ENCODE measurements around the gene TPTE. TPM values are rescaled to one million over a fixed set of nuclear protein-coding genes. Genes with fewer than 3 reads are reported as not detected.
"Not testable (repeated sequence)": the region's sequence is repeated elsewhere in the genome, so short reads cannot be mapped to it uniquely, and the experiment has no call there.

Gene TPTE
- total RNA-seq, 1 donor from 2014 or later: not detected

DNA sequence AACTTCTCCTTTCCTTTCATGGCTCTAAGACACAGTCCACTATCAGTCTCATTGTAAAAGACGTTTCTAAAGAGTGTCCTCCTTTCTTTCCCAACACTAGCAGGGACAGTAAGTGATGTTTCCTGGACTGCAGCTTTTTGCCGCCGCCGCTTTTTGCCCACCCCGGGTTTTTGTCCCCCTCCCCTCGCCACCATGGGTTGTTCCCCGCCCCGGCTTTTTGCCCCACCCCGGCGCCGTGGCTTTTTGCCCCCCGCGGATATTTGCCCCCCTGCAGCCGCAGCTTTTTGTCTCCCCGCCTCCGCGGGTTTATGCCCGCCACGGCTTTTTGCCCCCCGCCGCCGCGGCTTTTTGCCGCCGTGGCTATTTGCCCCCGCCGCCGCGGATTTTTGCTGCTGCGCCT lies 95.2 kb downstream of the TPTE start:
- TF ChIP-seq, protein P1, sequence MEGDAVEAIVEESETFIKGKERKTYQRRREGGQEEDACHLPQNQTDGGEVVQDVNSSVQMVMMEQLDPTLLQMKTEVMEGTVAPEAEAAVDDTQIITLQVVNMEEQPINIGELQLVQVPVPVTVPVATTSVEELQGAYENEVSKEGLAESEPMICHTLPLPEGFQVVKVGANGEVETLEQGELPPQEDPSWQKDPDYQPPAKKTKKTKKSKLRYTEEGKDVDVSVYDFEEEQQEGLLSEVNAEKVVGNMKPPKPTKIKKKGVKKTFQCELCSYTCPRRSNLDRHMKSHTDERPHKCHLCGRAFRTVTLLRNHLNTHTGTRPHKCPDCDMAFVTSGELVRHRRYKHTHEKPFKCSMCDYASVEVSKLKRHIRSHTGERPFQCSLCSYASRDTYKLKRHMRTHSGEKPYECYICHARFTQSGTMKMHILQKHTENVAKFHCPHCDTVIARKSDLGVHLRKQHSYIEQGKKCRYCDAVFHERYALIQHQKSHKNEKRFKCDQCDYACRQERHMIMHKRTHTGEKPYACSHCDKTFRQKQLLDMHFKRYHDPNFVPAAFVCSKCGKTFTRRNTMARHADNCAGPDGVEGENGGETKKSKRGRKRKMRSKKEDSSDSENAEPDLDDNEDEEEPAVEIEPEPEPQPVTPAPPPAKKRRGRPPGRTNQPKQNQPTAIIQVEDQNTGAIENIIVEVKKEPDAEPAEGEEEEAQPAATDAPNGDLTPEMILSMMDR (IDR thresholded peaks at IDR 0.05; ENCODE audit: borderline replicate concordance): no peak
- no peaks in the 10 kb centered on the region for H3K36me3 ChIP-seq
- DNase-seq: no peak
- H3K9me3 ChIP-seq (replicated peaks): peaks cover 50% of the 10 kb centered on the region
- H3K4me1 ChIP-seq: no peaks in the 10 kb centered on the region
- H3K27ac ChIP-seq (replicated peaks): no peak overlapping the region
- intact Hi-C loops (cut with micrococcal nuclease): no loop called here
- H3K27me3 ChIP-seq (ENCODE audit: low read depth): no peaks in the 10 kb centered on the region
- H3K4me3 ChIP-seq: no peak overlapping the region

DNA sequence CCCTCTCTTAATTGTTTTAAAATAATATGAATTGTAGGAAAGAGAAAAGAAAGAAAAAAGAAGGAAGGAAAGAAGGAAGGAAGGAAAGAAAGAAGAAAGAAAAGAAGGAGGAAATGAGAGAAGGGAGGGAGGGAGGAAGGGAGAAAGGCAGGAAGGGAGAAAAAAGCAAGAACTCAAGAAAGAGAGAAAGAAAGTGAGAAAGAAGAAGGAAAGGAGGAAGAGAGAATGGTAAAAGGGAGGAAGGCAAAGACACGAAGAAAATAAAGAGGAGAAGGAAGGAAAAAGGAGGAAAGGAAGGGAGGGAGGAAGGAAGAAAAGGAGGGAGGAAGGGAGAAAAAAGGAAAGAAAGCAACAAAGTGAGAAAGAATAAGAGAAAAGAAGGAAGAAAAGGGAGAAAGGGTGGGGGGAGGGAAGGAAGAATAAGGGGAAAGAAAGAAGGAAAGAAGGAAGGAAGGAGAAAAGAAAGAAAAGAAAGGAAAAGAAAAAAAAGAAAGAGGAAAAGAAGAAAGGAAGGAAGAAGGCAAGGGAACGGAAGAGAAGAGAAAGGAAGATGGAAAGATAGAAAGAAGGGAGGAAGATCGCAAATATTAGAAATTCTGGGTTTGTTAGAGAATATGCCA lies 95.9 kb downstream of the TPTE start:
- not testable (repeated sequence) for H3K36me3 ChIP-seq

DNA sequence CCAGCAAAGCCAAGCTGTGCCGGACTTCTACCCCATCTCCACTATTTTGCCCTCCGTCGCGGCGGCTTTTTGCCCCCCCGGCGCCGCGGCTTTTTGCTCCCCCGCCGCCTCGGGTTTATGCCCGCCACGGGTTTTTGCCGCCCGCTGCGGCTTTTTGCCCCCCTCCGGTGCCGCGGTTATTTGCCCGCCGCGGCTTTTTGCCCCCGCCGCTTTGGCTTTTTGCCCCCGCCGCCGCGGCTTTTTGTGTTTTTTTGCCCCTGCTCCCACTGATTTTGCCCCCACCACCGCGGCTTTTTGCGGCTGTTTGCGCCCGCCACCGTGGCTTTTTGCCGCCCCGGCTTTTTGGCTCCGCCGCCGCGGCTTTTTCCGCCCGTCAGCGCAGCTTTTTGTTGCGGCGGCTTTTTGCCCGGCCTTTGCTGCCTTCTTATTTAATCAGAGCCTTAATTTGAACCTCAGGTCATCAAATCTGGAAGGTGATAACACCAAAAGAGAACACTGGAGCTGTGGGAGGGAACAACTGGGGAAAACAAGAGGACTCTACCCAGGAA lies 106.0 kb downstream of the TPTE start:
- DNase-seq: no peak
- peaks cover 61% of the 10 kb centered on the region for H3K9me3 ChIP-seq (replicated peaks)
- H3K27ac ChIP-seq (replicated peaks): no peak overlapping the region
- no peaks in the 10 kb centered on the region for H3K4me1 ChIP-seq
- peaks cover 7% of the 10 kb centered on the region for H3K27me3 ChIP-seq (ENCODE audit: low read depth)
- TF ChIP-seq, protein P1 (IDR thresholded peaks at IDR 0.05; ENCODE audit: borderline replicate concordance): no peak
- no peaks in the 10 kb centered on the region for H3K36me3 ChIP-seq
- H3K4me3 ChIP-seq: no peak overlapping the region
- intact Hi-C loops (cut with micrococcal nuclease): no loop called here

More for the DNA sequence above, 95.9 kb downstream of the TPTE start:
- H3K4me3 ChIP-seq; H3K4me1 ChIP-seq; H3K27me3 ChIP-seq (ENCODE audit: low read depth); intact Hi-C loops (cut with micrococcal nuclease); H3K27ac ChIP-seq (replicated peaks); DNase-seq: not testable (repeated sequence)
- H3K9me3 ChIP-seq (replicated peaks): peaks cover 54% of the 10 kb centered on the region

DNA sequence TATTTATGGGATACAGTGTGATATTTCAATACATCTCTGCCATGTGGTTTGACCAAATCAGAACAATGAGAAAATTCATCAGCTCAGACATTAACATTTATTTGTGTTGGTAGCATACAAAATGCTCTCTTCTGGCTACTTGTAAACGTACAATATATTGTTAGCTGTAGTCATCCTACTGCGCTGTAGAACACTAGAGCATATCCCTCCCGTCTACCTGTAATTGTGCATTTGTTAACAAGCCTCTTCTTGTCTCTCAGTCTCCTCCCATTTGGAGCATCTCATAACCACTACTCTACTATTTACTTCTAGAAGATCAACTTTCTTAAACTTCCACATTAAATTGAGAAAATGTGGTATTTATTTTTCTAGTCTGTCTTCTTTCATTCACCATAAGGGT lies 107.9 kb downstream of the TPTE start:
- H3K4me3 ChIP-seq; H3K4me1 ChIP-seq; intact Hi-C loops (cut with micrococcal nuclease); H3K27me3 ChIP-seq (ENCODE audit: low read depth); DNase-seq; H3K27ac ChIP-seq (replicated peaks); H3K36me3 ChIP-seq: not testable (repeated sequence)
- peaks cover 60% of the 10 kb centered on the region for H3K9me3 ChIP-seq (replicated peaks)

DNA sequence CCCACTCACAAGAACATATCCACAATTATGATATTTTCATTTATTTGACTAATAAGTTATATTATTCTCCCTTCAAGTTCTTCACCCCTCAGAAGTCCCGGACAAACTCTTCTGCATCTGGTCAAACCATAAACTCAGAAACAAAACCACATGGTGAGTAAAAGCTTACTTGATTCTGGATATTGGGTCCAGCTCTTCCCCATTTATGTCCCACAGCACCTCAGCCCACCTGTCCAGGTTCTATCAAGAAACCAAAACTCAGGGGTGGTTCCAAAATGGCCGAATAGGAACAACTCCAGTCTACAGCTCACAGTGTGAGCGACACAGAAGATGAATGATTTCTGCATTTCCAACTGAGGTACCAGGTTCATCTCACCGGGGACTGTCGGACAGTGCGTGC lies 109.4 kb downstream of the TPTE start:
- intact Hi-C loops (cut with micrococcal nuclease); H3K27ac ChIP-seq (replicated peaks); H3K4me1 ChIP-seq; H3K36me3 ChIP-seq; H3K27me3 ChIP-seq (ENCODE audit: low read depth); DNase-seq; H3K4me3 ChIP-seq: not testable (repeated sequence)
- peaks cover 74% of the 10 kb centered on the region for H3K9me3 ChIP-seq (replicated peaks)

DNA sequence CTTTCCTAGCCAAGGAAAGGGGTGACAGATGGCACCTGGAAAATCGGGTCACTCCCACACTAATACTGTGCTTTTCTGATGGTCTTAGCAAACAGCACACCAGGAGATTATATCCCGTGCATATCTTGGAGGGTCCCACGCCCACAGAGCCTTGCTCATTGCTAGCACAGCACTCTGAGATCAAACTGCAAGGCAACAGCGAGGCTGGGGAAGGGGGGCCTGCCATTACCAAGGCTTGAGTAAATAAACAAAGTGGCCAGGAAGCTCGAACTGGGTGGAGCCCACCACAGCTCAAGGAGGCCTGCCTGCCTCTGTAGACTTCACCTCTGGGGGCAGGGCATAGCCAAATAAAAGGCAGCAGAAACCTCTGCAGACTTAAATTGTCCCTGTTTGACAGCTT lies 109.9 kb downstream of the TPTE start:
- not testable (repeated sequence) for H3K4me1 ChIP-seq

DNA sequence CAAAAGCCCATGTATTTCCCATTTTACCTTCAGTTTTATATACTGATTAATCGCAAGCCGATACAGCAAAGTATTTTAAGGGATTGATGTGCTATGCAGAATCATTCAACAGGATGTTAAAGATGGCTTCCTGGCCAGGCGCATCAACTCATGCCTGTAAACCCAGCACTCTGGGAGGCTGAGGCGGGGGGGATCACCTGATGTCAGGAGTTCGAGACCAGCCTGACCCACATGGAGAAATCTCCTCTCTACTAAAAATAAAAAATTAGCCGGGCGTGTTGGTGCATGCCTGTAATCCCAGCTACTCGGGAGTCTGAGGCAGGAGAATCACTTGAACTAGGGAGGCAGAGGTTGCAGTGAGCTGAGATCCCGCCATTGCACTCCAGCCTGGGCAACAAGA lies 116.8 kb downstream of the TPTE start:
- H3K4me3 ChIP-seq; DNase-seq; H3K27me3 ChIP-seq (ENCODE audit: low read depth); H3K36me3 ChIP-seq; intact Hi-C loops (cut with micrococcal nuclease); H3K27ac ChIP-seq (replicated peaks); H3K4me1 ChIP-seq: not testable (repeated sequence)
- H3K9me3 ChIP-seq (replicated peaks): peaks cover 74% of the 10 kb centered on the region

More for the DNA sequence above, 109.9 kb downstream of the TPTE start:
- H3K27me3 ChIP-seq (ENCODE audit: low read depth); DNase-seq; H3K36me3 ChIP-seq; intact Hi-C loops (cut with micrococcal nuclease); H3K27ac ChIP-seq (replicated peaks); H3K4me3 ChIP-seq: not testable (repeated sequence)
- peaks cover 75% of the 10 kb centered on the region for H3K9me3 ChIP-seq (replicated peaks)

DNA sequence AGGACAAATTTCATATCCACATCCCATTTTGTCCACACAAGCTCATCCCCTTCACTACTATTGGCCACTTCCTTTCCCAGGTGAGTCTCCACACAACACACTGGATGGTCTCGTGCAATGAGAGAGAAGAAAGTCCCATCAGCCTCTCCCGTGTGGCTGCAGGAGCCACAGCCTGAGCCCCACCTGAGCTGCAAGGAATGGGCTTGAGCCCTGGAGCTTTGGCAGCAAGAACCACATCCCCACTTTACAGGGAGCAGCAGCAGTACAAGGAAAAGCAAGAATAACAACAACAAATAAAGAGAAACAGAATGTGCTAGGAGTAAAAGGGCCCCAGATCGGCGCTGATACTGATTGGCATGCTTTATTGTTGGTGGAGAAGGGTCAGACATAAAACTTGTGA lies 117.7 kb downstream of the TPTE start:
- Histone ChIP-seq H3K4me1 (no peaks in the 10 kb centered on the region), H3K9me3 (replicated peaks) (peaks cover 80% of the 10 kb centered on the region), H3K36me3 (no peaks in the 10 kb centered on the region), H3K27ac (replicated peaks) (no peak overlapping the region), H3K27me3 (ENCODE audit: low read depth) (no peaks in the 10 kb centered on the region), H3K4me3 (no peak overlapping the region)
- TF ChIP-seq, protein P1 (IDR thresholded peaks at IDR 0.05; ENCODE audit: borderline replicate concordance): no peak
- intact Hi-C loops (cut with micrococcal nuclease): no loop called here
- DNase-seq: no peak

DNA sequence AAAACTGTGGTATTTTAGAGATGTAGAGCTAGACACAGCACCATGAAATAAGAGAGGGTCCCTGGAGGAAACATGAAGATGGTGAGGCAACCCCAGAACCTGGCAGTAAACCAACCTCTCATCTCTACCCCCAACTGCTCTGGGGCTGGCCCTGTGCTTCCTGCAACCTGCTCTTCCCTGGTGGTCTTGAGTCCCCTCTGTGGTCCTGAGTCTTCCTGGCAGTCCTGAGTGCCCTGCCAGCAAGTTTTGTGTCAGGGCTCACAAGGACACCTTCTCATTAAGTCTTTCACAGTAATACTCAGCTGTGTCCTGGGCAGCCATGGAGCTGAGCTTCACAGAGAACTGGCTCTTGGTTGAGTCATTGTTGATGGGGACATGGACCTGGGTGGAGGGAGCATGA lies 118.4 kb downstream of the TPTE start:
- H3K4me1 ChIP-seq; H3K27me3 ChIP-seq (ENCODE audit: low read depth); H3K4me3 ChIP-seq; H3K27ac ChIP-seq (replicated peaks); DNase-seq; H3K36me3 ChIP-seq; intact Hi-C loops (cut with micrococcal nuclease): not testable (repeated sequence)
- peaks cover 77% of the 10 kb centered on the region for H3K9me3 ChIP-seq (replicated peaks)

Data from left ventricle myocardium inferior (tissue), 1 donor.